ENCODE results near the gene IL1R2.

Gene IL1R2

DNA sequence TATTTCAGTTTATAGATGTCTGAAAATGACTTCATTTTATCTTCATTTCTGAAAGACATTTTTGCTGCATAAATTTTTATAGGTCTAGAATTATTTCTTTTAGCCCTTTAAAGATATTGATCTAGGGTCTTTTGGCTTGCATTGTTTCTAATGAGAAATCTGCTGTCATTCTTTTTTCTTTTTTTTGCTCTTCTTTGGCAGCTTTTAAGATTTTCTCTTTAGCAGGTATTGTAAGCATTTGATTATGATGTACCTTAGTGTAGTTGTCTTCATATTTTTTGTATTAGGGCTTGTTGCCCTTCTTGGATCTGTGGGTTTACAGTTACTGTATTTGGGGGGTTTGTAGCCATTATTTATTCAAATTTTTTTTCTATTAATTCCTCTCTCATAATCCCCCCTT lies 84.8 kb downstream of the IL1R2 start:
- TF ChIP-seq TEAD4 (IDR thresholded peaks at IDR 0.05) (no peak), ZBTB7A (IDR thresholded peaks at IDR 0.05; ENCODE audit: low read depth) (no peak), FOXM1 (IDR thresholded peaks at IDR 0.05; ENCODE audit: borderline replicate concordance, low read depth) (no peak), EGR1 (IDR thresholded peaks at IDR 0.05) (no peak), EP300 (IDR thresholded peaks at IDR 0.05; ENCODE audit: borderline replicate concordance) (no peak), RAD21 (IDR thresholded peaks at IDR 0.05; ENCODE audit: low read depth) (no peak), TAF1 (IDR thresholded peaks at IDR 0.05; ENCODE audit: low read depth) (no peak), TCF12 (IDR thresholded peaks at IDR 0.05; ENCODE audit: low read depth) (no peak), MAX (IDR thresholded peaks at IDR 0.05) (no peak), CREB1 (IDR thresholded peaks at IDR 0.05; ENCODE audit: low read depth) (no peak), CEBPB (IDR thresholded peaks at IDR 0.05) (no peak), YY1 (IDR thresholded peaks at IDR 0.05; ENCODE audit: low read depth) (no peak), NFIC (IDR thresholded peaks at IDR 0.05) (no peak)
- TF ChIP-seq, protein P1, sequence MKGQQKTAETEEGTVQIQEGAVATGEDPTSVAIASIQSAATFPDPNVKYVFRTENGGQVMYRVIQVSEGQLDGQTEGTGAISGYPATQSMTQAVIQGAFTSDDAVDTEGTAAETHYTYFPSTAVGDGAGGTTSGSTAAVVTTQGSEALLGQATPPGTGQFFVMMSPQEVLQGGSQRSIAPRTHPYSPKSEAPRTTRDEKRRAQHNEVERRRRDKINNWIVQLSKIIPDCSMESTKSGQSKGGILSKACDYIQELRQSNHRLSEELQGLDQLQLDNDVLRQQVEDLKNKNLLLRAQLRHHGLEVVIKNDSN (IDR thresholded peaks at IDR 0.05): no peak
- TF ChIP-seq, protein P2, sequence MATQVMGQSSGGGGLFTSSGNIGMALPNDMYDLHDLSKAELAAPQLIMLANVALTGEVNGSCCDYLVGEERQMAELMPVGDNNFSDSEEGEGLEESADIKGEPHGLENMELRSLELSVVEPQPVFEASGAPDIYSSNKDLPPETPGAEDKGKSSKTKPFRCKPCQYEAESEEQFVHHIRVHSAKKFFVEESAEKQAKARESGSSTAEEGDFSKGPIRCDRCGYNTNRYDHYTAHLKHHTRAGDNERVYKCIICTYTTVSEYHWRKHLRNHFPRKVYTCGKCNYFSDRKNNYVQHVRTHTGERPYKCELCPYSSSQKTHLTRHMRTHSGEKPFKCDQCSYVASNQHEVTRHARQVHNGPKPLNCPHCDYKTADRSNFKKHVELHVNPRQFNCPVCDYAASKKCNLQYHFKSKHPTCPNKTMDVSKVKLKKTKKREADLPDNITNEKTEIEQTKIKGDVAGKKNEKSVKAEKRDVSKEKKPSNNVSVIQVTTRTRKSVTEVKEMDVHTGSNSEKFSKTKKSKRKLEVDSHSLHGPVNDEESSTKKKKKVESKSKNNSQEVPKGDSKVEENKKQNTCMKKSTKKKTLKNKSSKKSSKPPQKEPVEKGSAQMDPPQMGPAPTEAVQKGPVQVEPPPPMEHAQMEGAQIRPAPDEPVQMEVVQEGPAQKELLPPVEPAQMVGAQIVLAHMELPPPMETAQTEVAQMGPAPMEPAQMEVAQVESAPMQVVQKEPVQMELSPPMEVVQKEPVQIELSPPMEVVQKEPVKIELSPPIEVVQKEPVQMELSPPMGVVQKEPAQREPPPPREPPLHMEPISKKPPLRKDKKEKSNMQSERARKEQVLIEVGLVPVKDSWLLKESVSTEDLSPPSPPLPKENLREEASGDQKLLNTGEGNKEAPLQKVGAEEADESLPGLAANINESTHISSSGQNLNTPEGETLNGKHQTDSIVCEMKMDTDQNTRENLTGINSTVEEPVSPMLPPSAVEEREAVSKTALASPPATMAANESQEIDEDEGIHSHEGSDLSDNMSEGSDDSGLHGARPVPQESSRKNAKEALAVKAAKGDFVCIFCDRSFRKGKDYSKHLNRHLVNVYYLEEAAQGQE (IDR thresholded peaks at IDR 0.05; ENCODE audit: low read depth): no peak

Data from Ishikawa (cell line).